K562 (cell line): ENCODE measurements around the gene PLXNB3. TPM values are rescaled to one million over a fixed set of nuclear protein-coding genes. Genes with fewer than 3 reads are reported as not detected.
A peak's percentile ranks its signal among the peaks of the same experiment; 100 is the strongest.

Source experiments
- ASH1L ChIP-seq: fragments of 450-650 bp; IDR thresholded peaks from 2 replicates; pipeline ENCODE4 v1.6.1; 2018; ENCODE audit warnings: borderline replicate concordance, mild to moderate bottlenecking, low read depth; ENCODE audit not compliant: partially characterized antibody
- ATF1 ChIP-seq, 2 experiments: fragments of 450-650 bp in 1 of 2; IDR thresholded peaks; 2 replicates each; pipeline ENCODE4 v1.6.1; 2016; ENCODE audit warnings: missing compliant biosample characterization in 1 of 2, missing genetic modification characterization in 1 of 2
- ATF6 ChIP-seq: sonication (generic); formaldehyde crosslinking; IDR thresholded peaks from 2 replicates; pipeline ENCODE4 v1.4.0; 2020; ENCODE audit warnings: mild to moderate bottlenecking, missing genetic modification reagents
- BCLAF1 ChIP-seq, 2 experiments: fragments of 450-650 bp in 1 of 2; IDR thresholded peaks; 2 replicates each; pipeline ENCODE4 v1.6.1; 2011 to 2017; ENCODE audit warnings: low read depth in 2 of 2, antibody characterized with exemption in 1 of 2, borderline replicate concordance in 1 of 2, low read length in 1 of 2, mild to moderate bottlenecking in 1 of 2, mixed read lengths in 1 of 2; ENCODE audit not compliant: control insufficient read depth in 1 of 2
- BDP1 ChIP-seq: IDR thresholded peaks from 3 replicates; pipeline ENCODE4 v1.6.1; 2011; ENCODE audit not compliant: insufficient read length, insufficient read depth
- GATAD2A ChIP-seq: fragments of 450-650 bp; IDR thresholded peaks from 2 replicates; pipeline ENCODE4 v1.6.1; 2017
- HNRNPUL1 ChIP-seq: fragments of 200-400 bp; formaldehyde crosslinking; IDR thresholded peaks from 2 replicates; pipeline ENCODE4 v1.6.1; 2017; ENCODE audit warnings: low read length
- KLF1 ChIP-seq: fragments of 450-650 bp; IDR thresholded peaks from 2 replicates; pipeline ENCODE4 v1.6.1; 2016; ENCODE audit warnings: missing genetic modification characterization, missing compliant biosample characterization
- MXD1 ChIP-seq: fragments of 250-450 bp; sonication (Bioruptor Pico); IDR thresholded peaks from 2 replicates; pipeline ENCODE4 v1.8.0; 2021; ENCODE audit warnings: borderline replicate concordance, mild to moderate bottlenecking, moderate library complexity; ENCODE audit not compliant: poor library complexity, severe bottlenecking
- NCOR1 ChIP-seq: fragments of 450-650 bp; IDR thresholded peaks from 2 replicates; pipeline ENCODE4 v1.6.1; 2016; ENCODE audit warnings: mild to moderate bottlenecking, moderate library complexity
- PKNOX1 ChIP-seq: fragments of 450-650 bp; IDR thresholded peaks from 2 replicates; pipeline ENCODE4 v1.6.1; 2016
- PPARD ChIP-seq: fragments of 250-450 bp; sonication (Bioruptor Pico); IDR thresholded peaks from 2 replicates; pipeline ENCODE4 v1.8.0; 2022; ENCODE audit warnings: inconsistent platforms, mild to moderate bottlenecking, moderate library complexity
- SREBF1 ChIP-seq: fragments of 150-350 bp; IDR thresholded peaks from 2 replicates; pipeline ENCODE4 v1.6.1; 2014; ENCODE audit warnings: antibody characterized with exemption, low read depth, low read length, borderline replicate concordance
- SRF ChIP-seq, 2 experiments: fragments of 250-450, 450-650 bp in 1 of 2; sonication (Bioruptor Pico) in 1 of 2; sonication (generic) in 1 of 2; formaldehyde crosslinking; IDR thresholded peaks; 2 replicates each; pipeline versions ENCODE4 v1.5.0 to v1.5.1; 2020 to 2022; ENCODE audit warnings: mild to moderate bottlenecking in 1 of 2, missing genetic modification reagents in 1 of 2
- ZKSCAN8 ChIP-seq: fragments of 200-800 bp; sonication (Bioruptor generic); IDR thresholded peaks from 2 replicates; pipeline ENCODE4 v1.6.1; 2016; ENCODE audit warnings: missing genetic modification characterization, missing compliant biosample characterization
- ZNF197 ChIP-seq: fragments of 200-800 bp; sonication (Bioruptor generic); IDR thresholded peaks from 2 replicates; pipeline ENCODE4 v1.6.1; 2016; ENCODE audit warnings: low read depth, missing genetic modification characterization, missing compliant biosample characterization
- ZNF41 ChIP-seq: fragments of 250-450 bp; sonication (Bioruptor Pico); conservative IDR thresholded peaks from 2 replicates; pipeline ENCODE4 v1.4.0; 2020; ENCODE audit warnings: mild to moderate bottlenecking
- ZNF507 ChIP-seq: conservative IDR thresholded peaks from 2 replicates; pipeline ENCODE4 v1.6.1; 2017; ENCODE audit warnings: missing genetic modification characterization, missing compliant biosample characterization
- polyA plus RNA-seq, 8 experiments: library from polyadenylated mRNA; depleted of rRNA in 4 of 8; stranded (reverse) in 5 of 8; unstranded in 3 of 8; fragments of >200 nt; fragmentation: Nextera tagmentation in 2 of 8; fragmentation: Illumina TruSeq in 1 of 8; extraction: Ambion mirVana in 2 of 8; extraction: Trizol in 1 of 8; gene quantifications; 2 replicates each; pipeline versions ENCODE4 v1.2.1 to v1.2.3, GENCODE V29; 2011 to 2014; ENCODE audit warnings: inconsistent platforms in 1 of 8, missing spikeins in 1 of 8
- total RNA-seq, 7 experiments: library from RNA; depleted of rRNA in 6 of 7; stranded (reverse); fragments of >200 nt in 6 of 7; fragmentation: Illumina TruSeq in 2 of 7; extraction: Trizol in 2 of 7; gene quantifications; 2 replicates each; pipeline versions ENCODE4 v1.2.1 to v1.2.3, GENCODE V29; 2011 to 2021; ENCODE audit warnings: low replicate concordance in 1 of 7
- TF ChIP-seq, protein P1 (sequence below): sonication (generic); formaldehyde crosslinking; IDR thresholded peaks from 2 replicates; pipeline ENCODE4 v1.8.0; 2022; ENCODE audit warnings: mild to moderate bottlenecking, missing genetic modification reagents

The PLXNB3 gene
- total and polyA plus RNA-seq, 9 of the 15 experiments (the other 6 are each of a cell fraction or from before 2014, with no cell fraction given): 0.22 to 2.0 (median 1.4) TPM; not detected in 2

- TF ChIP-seq SRF (CRISPR knock-in tag; IDR thresholded peaks at IDR 0.05) (0 out of 4 replicates have a peak, but pooled peaks of 1 of the 2 experiments have one; percentile 4), ATF1 (CRISPR knock-in tag; IDR thresholded peaks at IDR 0.05) (no peak), ATF1 (tag; IDR thresholded peaks at IDR 0.05) (peak; percentile 5; the same call in 1 of the 2 replicates), PKNOX1 (no peak), NCOR1 (peak; percentile 90), PPARD (no peak), ZNF197 (CRISPR knock-in tag) (no peak), HNRNPUL1 (no peak), GATAD2A (no peak), ZNF507 (tag) (no peak), MXD1 (CRISPR knock-in tag) (no peak), ZNF41 (no peak), ASH1L (no peak), BDP1 (no peak), ATF6 (CRISPR knock-in tag) (no peak), ZKSCAN8 (CRISPR knock-in tag) (no peak), KLF1 (tag) (no peak), BCLAF1 (IDR thresholded peaks at IDR 0.05; ENCODE audit: borderline replicate concordance in 1 of 2, control insufficient read depth in 1 of 2, low read depth in 2 of 2, low read length in 1 of 2) (0 out of 4 replicates have a peak, but pooled peaks of 1 of the 2 experiments have one; percentile 18), SREBF1 (no peak)
- TF ChIP-seq, protein P1, sequence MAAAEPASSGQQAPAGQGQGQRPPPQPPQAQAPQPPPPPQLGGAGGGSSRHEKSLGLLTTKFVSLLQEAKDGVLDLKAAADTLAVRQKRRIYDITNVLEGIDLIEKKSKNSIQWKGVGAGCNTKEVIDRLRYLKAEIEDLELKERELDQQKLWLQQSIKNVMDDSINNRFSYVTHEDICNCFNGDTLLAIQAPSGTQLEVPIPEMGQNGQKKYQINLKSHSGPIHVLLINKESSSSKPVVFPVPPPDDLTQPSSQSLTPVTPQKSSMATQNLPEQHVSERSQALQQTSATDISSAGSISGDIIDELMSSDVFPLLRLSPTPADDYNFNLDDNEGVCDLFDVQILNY (CRISPR knock-in tag): no peak
Measured at GRCh38 chrX:153765138-153766079, 1.4 kb downstream of the PLXNB3 start (continued).
